ENCODE measurements around the gene LPIN3. TPM values are rescaled to one million over a fixed set of nuclear protein-coding genes. Genes with fewer than 3 reads are reported as not detected.

LPIN3 gene
- total and polyA plus RNA-seq, 2 of the 8 experiments (the other 6 are each of a cell fraction or from before 2014, with no cell fraction given) = 3.7 to 3.9 TPM

- TF ChIP-seq CHD7 (IDR thresholded peaks at IDR 0.05; ENCODE audit: insufficient replicate concordance, low read length) = no peak
- TF ChIP-seq POU5F1 (IDR thresholded peaks at IDR 0.05; ENCODE audit: low read depth, low read length) = no peak
- TF ChIP-seq ASH2L (IDR thresholded peaks at IDR 0.05; ENCODE audit: low read length) = no peak
- no peak for TF ChIP-seq RAD21 (IDR thresholded peaks at IDR 0.05 in 1 of 2, conservative IDR thresholded peaks at IDR 0.05 in 1 of 2; ENCODE audit: low read depth in 2 of 2, low read length in 2 of 2)
- TF ChIP-seq CTCF (IDR thresholded peaks at IDR 0.05; ENCODE audit: control extremely low read depth in 1 of 3, insufficient read depth in 1 of 3, low read depth in 1 of 3, low read length in 3 of 3) = no peak
- no peak for TF ChIP-seq JUND (IDR thresholded peaks at IDR 0.05; ENCODE audit: low read length)
- TF ChIP-seq KDM1A (IDR thresholded peaks at IDR 0.05; ENCODE audit: borderline replicate concordance, low read length) = no peak
- TF ChIP-seq NANOG (IDR thresholded peaks at IDR 0.05; ENCODE audit: insufficient read depth, low read depth, low read length, poor library complexity, severe bottlenecking) = no peak
- TF ChIP-seq TBP (IDR thresholded peaks at IDR 0.05; ENCODE audit: low read depth, low read length) = no peak
Observed at GRCh38 chr20:41391587-41392001, 51.0 kb downstream of the LPIN3 start (continued).

Measured in H1 (cell line).